ENCODE data around the gene PTPRN2.
"Not testable (repeated sequence)": the region's sequence is repeated elsewhere in the genome, so short reads cannot be mapped to it uniquely, and the experiment has no call there.

Gene PTPRN2

GRCh38 chr7:157848508-157849340 lies 738.9 kb downstream of the PTPRN2 start:
- no peak for DNase-seq (ENCODE audit: low read depth in 2 of 2, low spot score in 1 of 2)

DNA sequence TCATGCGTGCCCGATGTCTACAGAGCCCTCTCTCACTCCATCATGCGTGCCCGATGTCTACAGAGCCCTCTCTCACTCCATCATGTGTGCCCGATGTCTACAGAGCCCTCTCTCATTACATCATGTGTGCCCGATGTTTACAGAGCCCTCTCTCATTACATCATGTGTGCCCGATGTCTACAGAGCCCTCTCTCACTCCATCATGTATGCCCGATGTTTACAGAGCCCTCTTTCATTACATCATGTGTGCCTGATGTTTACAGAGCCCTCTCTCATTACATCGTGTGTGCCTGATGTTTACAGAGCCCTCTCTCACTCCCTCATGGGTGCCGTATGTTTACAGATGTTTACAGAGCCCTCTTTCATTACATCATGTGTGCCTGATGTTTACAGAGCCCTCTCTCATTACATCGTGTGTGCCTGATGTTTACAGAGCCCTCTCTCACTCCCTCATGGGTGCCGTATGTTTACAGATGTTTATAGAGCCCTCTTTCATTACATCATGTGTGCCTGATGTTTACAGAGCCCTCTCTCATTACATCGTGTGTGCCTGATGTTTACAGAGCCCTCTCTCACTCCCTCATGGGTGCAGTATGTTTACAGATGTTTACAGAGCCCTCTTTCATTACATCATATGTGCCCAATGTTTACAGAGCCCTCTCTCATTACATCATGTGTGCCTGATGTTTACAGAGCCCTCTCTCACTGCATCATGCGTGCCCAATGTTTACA lies 739.7 kb downstream of the PTPRN2 start:
- DNase-seq (ENCODE audit: low read depth in 2 of 2, low spot score in 1 of 2) = not testable (repeated sequence)

GRCh38 chr7:157846746-157847145 lies 740.9 kb downstream of the PTPRN2 start:
- DNase-seq (ENCODE audit: low read depth in 2 of 2, low spot score in 1 of 2) = not testable (repeated sequence)

- DNase-seq (ENCODE audit: low read depth in 2 of 2, low spot score in 1 of 2) = no peak
These were observed 741.4 kb downstream of the PTPRN2 start for GRCh38 chr7:157846271-157846670.

- DNase-seq (ENCODE audit: low read depth in 2 of 2, low spot score in 1 of 2) = no peak
These were observed 742.3 kb downstream of the PTPRN2 start for GRCh38 chr7:157845203-157845835.

- DNase-seq (ENCODE audit: low read depth in 2 of 2, low spot score in 1 of 2) = no peak
These were observed 743.0 kb downstream of the PTPRN2 start for GRCh38 chr7:157844611-157845010.

GRCh38 chr7:157844141-157844540 lies 743.5 kb downstream of the PTPRN2 start:
- DNase-seq (ENCODE audit: low read depth in 2 of 2, low spot score in 1 of 2) = no peak

- DNase-seq (ENCODE audit: low read depth in 2 of 2, low spot score in 1 of 2) = no peak
These were observed 744.1 kb downstream of the PTPRN2 start for GRCh38 chr7:157843336-157844140.

DNA sequence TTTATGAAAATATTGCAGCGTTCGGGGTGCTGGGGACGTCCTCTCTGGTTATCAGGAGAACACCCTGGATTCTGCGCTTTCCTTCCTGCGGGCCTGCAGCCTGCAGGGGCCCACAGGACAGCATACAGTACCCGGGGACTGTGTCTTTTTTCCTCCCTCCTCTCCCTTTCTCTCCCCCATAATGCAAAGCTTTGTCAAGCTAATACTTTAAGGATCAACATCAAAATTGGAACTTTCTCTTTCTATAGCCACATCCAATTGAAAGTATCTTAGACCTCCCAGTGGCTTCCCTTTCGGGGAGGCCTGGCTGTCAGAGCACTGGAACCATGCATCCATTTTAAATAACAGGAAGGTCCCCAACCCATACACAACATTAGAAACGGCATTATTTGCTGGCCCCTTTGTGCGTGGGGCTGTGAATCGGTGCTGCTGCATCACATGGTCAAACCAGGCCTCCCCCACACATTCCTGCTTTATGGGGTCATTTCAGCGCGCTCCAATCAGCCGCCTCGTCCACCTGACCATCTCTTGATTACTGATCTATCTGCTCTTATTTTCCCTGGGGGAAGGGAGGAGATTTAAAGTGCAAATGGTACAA lies 745.8 kb downstream of the PTPRN2 start:
- no peak for DNase-seq (ENCODE audit: low read depth in 2 of 2, low spot score in 1 of 2)

DNA sequence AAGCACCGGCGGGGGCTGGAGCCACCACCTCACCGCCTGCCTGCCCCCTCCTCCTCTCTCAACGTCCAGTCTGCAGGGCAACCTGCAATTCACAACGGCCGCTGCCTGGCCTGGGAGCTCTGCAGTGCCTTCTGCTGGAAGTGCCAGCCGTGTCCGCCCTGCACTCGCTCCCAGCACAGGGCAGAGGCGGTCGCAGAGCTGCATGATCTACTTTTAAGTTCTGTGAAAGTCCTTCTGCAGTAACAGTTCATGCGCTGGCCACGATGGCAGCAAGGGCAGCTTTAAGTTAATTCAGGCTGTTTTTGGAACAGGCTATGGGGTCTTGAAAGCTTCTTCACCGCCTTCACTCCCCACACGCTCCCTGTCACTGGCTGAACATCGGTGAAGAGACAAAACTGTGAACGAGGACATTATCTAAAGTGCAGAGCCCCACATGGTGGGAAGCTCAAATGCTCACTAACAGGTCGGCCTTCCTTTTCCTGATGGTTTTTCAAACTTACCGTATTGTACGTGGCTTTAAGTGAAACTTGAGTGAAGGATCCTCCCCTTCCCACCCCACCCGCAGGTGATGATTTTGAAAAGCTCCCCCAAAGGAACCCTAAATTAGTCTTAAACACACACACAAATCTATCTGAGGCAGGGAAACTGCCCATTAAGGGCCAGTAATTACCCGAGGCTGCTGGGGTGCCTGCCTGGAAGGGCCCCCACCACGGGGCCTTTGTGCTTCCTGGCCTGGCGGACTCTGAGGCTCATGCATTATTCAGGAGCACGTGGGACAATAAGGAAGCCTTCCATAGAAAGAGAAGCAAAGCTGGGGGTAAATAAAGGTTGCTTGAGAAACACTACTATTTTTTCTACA lies 746.5 kb downstream of the PTPRN2 start:
- no peak for DNase-seq (ENCODE audit: low read depth in 2 of 2, low spot score in 1 of 2)

- no peak for DNase-seq (ENCODE audit: low read depth in 2 of 2, low spot score in 1 of 2)
These were observed 747.3 kb downstream of the PTPRN2 start for GRCh38 chr7:157840174-157840913.

DNA sequence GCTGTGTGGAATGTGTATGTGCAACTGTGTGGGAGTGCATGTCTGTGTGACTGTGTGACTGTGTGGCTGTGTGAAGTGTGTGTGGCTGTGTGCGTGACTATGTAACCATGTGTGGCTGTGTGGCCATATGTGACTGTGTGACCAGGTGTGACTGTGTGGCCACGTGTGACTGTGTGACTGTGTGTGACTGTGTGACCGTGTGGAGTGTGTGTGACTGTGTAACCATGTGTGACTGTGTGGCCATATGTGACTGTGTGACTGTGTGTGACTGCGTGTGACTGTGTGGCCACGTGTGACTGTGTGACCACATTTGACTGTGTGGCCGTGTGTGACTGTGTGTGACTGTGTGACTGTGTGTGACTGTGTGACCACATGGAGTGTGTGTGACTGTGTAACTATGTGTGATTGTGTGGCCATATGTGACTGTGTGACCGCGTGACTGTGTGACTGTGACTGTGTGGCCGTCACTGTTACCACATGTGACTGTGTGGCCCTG lies 747.9 kb downstream of the PTPRN2 start:
- no peak for DNase-seq (ENCODE audit: low read depth in 2 of 2, low spot score in 1 of 2)

DNA sequence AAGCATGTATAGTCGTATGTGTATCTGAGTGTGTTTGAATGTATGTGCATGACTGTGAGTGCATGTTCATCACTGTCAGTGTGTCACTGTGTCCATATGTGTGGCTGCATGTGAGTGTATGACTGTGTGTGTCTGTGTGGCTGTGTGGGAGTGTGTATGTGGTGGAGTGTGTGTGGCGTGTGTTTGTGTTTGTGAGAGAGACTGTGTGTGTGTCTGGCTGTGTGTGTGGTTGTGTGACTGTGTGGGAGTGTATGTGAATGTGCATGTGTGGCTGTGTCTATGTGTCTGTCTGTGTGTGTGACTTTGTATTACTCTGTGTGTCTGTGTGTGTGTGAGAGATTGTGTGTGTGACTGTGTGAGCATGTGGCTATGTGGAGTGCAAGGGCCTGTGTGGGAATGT lies 748.4 kb downstream of the PTPRN2 start:
- DNase-seq (ENCODE audit: low read depth in 2 of 2, low spot score in 1 of 2) = no peak

DNA sequence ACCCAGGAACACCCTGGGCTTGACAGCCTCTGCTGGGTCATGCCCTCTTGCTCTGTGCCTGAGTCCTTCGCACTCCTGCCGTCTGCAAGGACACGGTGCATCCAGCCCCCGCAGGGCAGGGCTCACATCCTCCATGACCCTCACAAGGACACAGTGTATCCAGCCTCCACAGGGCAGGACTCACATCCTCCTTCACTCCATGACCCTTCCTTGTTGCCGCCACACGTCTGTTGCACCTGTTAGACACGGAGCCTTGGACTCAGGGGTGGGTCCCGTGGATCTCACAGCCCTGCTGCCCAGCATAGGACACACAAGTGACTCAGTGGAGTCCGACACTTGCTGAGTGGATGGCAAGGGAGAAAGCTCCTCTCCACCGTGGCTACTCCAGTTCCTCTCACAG lies 750.1 kb downstream of the PTPRN2 start:
- DNase-seq (ENCODE audit: low read depth in 2 of 2, low spot score in 1 of 2) = no peak

DNA sequence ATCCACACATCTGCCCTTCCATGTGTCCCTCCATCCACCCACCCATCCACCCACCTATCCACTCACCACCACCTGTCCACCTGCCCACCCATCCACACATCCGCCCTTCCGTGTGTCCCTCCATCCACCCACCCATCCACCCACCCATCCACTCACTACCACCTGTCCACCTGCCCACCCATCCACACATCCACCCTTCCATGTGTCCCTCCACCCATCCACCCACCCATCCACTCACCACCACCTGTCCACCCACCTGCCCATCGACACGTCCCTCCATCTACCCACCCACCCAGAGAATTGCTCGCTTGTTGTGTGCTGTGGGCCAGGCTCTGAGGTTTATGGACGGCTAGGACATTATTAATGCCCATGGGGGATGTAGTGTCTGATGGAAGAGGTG lies 750.6 kb downstream of the PTPRN2 start:
- no peak for DNase-seq (ENCODE audit: low read depth in 2 of 2, low spot score in 1 of 2)

- no peak for DNase-seq (ENCODE audit: low read depth in 2 of 2, low spot score in 1 of 2)
These were observed 753.0 kb downstream of the PTPRN2 start for GRCh38 chr7:157834501-157835163.

- no peak for DNase-seq (ENCODE audit: low read depth in 2 of 2, low spot score in 1 of 2)
These were observed 754.6 kb downstream of the PTPRN2 start for GRCh38 chr7:157832866-157833607.

GRCh38 chr7:157832421-157832820 lies 755.2 kb downstream of the PTPRN2 start:
- DNase-seq (ENCODE audit: low read depth in 2 of 2, low spot score in 1 of 2) = no peak

Measured in stimulated activated CD8-positive, alpha-beta memory T cell treated with anti-CD3 and anti-CD28 coated beads, Interleukin-4, amount 100 ng/mL, for 4 hours (primary cell).